HG03280 (cell line): Measurements from ENCODE around the gene CAPN10.
A peak's percentile ranks its signal among the peaks of the same experiment; 100 is the strongest.

Source experiments
- ATAC-seq: cut with Tn5 transposase; IDR thresholded peaks from one replicate; pipeline ENCODE4 v1.9.1; 2021; ENCODE audit warnings: mild to moderate bottlenecking, moderate library complexity; ENCODE audit not compliant: unreplicated experiment

The CAPN10 gene

DNA sequence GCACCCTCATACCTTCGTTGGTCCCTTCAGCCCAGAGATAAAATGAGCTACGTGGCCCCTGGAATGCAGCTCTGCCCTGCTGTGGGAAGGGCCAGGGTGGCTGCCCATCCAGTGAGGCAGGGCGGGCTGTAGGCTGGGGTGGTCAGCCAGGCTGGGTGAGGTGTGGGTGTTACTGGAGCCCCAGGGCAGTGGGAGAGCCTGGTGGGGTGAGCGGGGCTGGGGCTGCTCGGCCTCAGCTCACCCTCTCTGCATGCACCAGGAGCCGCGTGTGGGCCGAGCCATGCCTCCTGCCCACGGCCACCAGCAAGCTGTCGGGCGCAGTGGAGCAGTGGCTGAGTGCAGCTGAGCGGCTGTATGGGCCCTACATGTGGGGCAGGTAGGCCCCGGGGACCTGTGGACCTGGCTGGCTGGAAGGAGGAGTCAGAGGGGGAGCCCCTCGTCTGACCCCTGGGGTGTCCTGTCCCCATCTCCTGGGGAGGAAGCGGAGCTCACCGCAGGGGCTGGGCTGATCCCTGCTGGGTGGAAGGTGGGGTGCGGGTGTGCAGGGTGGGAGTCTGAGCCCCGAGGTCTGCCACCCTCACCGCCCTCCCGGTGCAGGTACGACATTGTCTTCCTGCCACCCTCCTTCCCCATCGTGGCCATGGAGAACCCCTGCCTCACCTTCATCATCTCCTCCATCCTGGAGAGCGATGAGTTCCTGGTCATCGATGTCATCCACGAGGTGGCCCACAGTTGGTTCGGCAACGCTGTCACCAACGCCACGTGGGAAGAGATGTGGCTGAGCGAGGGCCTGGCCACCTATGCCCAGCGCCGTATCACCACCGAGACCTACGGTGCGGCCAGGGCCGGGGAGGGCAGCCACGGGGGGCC is 12.8 kb upstream of the CAPN10 start:
- ATAC-seq: no peak

- no peak for ATAC-seq
Measured at GRCh38 chr2:240574386-240575100, 12.0 kb upstream of the CAPN10 start.

- ATAC-seq: no peak
Measured at GRCh38 chr2:240575101-240575965, 11.2 kb upstream of the CAPN10 start.

GRCh38 chr2:240576036-240576435 is 10.5 kb upstream of the CAPN10 start:
- no peak for ATAC-seq

- no peak for ATAC-seq
Measured at GRCh38 chr2:240576436-240577205, 9.9 kb upstream of the CAPN10 start.

DNA sequence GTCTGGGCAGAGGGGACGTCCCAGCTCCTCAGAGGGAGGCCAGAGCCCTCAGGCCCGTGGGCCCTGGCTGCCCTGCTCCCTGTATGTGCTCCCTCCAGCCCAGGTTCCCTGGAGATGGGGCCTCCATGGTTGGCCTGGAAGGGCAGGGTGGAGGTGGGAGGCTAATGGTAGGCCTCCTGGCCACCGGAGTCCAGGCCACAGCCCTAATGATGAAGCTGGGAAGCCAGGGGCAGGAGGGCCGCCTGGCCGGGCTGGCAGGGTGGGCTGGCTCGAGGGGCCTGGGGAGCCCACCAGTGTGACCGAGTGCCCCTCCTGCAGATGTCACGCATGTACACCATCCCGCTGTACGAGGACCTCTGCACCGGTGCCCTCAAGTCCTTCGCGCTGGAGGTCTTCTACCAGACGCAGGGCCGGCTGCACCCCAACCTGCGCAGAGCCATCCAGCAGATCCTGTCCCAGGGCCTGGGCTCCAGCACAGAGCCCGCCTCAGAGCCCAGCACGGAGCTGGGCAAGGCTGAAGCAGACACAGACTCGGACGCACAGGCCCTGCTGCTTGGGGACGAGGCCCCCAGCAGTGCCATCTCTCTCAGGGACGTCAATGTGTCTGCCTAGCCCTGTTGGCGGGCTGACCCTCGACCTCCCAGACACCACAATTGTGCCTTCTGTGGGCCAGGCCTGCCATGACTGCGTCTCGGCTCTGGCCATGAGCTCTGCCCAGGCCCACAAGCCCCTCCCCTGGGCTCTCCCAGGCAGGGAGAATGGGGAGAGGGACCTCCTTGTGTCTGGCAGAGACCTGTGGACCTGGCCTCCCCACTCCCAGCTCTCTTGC is 9.0 kb upstream of the CAPN10 start:
- ATAC-seq: no peak

DNA sequence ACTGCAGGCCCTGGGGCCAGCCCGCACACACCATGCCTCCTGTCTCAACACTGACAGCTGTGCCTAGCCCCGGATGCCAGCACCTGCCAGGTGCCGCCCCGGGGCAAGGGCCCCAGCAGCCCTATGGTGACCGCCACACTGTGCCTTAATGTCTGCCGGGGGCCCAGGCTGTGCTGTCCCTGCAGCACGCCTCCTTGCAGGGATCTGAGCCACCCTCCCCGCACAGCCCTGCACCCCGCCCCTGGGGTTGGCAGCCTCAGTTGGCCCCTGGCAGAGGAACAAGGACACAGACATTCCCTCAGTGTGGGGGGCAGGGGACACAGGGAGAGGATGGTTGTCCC is 8.5 kb upstream of the CAPN10 start:
- no peak for ATAC-seq

- ATAC-seq: no peak
Measured at GRCh38 chr2:240578488-240578887, 8.0 kb upstream of the CAPN10 start.

- peak; percentile 17 for ATAC-seq
Measured at GRCh38 chr2:240579071-240579762, 7.3 kb upstream of the CAPN10 start.

- ATAC-seq: peak; percentile 38
Measured at GRCh38 chr2:240579771-240580614, 6.5 kb upstream of the CAPN10 start.

DNA sequence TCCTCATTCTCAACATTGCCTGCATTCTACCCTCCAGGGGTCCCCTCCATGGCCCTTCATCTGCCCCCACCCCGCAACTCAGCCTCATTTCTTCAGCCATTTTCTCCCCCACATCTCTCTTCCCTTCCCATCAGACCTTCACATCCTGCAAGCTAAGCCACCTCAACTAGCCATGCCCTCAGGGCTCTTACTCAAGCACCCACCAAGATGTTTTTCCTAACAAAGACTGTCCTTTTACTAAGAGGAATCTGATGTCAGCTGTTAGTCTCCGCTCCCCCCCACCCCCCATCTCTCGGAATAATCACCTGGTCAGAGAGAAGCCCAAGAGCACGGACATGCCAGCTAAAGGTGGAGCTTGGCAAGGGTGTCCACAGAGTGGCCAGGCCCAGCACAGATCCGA is 4.7 kb upstream of the CAPN10 start:
- no peak for ATAC-seq

GRCh38 chr2:240582781-240583180 is 3.8 kb upstream of the CAPN10 start:
- ATAC-seq: no peak

DNA sequence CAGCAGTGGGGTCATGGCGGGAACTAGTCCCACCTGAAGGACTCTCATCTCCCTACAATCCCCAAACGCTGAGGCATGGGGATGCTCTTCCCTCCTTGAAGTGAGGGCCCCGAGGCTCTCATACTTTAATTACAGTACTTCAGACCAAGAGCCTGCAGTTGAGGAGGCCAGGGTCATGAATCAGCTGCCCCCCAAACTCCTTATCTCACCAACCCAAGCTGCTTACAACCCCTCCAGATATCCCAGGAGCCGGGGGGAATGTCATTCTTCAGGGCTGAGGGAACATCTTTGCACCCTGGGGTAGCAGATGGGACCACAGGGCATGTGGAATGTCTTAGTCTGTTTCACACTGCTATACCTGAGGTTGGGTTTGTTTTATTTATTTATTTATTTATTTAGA is 2.8 kb upstream of the CAPN10 start:
- no peak for ATAC-seq

DNA sequence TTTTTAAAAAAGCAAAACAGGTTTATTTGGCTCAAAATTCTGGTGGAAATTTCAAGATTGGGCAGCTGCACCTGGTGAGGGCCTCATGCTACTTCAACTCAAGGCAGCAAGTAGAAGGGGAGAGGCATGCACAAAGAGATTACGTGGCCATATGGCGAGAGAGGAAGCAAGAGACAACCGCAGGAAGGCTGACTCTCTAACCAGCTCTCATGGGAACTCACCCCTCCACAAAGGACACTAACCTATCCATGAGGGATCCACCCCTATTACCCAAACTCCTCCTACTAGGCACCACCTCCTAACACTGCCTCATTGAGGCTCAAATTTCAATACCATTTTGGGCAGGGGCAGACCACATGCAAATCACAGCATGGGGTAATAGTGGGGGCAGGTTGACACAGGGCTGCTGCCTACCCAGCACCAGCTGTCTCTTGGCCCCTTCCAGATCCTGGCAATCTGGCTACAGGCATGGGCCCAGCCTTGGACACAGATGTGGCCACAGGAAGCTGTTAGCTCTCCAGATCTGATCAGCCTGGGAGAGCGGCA is 2.0 kb upstream of the CAPN10 start:
- ATAC-seq: peak; percentile 59

DNA sequence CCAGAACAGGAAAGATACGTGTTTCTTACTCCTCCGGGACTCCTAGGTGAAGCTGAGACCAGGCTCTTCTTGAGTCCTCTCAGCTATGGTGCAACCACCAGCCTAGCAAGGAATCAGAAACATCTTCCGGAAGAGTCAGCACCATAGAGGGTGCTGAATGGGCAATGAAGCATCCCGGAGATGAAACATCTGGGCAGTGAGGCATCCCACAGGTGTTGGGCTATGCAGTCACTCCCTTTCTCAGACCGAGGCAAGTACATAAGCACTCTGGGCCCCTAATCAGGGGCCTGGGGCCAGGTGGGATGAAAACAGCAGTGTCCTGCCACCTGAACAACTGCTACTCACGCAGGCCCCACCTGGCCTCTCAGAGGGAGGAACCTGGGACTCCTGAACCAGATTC is 1.4 kb upstream of the CAPN10 start:
- peak; percentile 11 for ATAC-seq

DNA sequence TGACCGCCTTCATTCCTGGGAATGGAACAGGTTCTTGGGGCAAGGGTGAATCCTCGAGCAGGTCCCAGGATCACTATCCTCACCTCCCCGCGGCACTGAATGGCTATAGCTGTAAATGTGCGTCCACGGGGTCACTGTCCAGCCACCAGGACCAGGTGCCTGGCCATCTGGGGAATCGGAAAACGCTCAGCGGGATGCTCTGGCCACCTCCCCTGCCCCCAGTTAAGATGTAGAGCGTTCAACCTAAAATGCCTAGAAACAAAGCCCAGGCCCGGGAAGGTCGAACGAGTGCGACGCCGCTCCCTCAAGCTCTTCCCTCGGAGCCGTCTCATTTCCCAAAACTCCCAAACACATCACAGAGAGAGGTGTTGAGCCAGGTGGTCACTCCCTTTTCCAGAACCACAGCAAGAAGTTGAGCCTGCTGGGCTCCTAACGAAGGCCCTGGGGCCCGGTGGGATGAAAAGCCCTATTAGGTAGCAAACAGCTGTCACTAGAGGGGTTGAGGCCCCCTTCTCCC is 795 bp upstream of the CAPN10 start:
- no peak for ATAC-seq

DNA sequence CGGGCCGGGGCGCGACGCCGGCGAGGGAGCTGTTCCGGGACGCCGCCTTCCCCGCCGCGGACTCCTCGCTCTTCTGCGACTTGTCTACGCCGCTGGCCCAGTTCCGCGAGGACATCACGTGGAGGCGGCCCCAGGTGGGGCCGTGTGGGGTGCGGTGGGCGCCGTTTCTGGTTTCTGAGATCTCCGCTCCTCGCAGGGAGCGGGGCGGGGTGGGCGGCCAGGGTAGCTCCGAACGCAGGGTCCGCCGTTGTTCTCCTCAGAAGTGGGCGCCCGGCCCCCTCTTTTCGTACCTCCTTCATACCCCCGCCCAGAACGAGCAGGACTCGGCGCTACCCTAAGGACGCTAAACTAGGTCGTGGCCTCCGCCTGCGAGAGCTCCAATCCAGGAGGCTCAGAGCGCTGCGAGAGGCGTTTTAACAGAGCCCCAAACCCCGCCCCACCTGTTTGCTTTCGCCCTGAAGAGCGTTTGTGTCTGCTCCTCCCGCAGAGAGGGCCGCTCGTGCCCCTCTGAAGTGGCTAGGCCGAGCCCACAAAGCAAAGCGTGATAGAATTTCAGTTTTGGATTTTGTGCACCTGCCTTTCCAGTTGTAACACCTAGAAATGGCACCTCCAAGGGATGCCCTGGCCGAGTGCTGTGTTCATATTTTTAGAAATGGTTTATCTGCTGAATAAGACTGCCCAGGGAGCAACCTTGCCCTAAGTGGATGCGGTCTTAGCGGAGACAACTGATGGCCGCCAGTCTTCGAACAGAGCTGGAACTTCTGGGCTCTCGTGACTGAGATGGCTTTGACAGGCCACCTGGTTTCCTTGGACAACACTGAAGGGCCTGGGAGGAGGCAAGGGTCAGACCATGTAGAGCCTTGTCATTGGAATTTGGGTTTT is 626 bp downstream of the CAPN10 start:
- peak; percentile 0 for ATAC-seq
